ENCODE data around the gene GIMAP6.

DNA sequence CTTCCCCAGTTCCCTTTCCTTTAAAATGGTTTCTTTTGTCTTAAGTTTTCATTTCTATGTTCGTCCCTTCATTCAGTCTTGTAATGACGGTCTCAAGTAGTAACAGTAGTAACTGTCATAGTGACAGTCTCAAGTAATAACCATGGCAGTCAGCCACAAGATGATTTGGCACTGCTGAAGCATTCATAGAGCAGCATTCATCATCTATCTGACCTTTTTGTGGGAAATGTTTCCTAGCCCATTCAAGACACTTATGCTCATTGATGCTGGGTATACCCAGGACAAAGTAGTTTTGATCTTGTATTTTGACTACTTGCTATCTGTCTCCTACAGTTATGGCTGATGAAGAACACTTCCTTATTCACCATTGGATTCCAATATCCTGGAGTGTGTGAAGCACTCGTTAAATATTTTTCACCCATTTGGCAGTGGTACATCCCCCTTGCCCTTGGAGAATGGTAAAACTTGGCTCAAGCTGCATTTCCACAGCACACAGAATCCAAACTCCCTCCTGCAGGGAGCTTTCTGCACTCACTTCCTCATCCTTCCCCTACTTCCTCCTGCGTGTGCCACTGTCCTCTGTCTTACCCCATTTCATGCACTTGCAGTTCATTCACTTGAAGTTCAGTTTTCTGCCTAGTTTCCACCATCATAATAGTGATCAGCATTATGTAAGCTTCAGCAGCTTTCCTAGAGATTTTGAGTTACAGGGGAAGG lies 46.0 kb downstream of the GIMAP6 start:
- TF ChIP-seq, protein P1, sequence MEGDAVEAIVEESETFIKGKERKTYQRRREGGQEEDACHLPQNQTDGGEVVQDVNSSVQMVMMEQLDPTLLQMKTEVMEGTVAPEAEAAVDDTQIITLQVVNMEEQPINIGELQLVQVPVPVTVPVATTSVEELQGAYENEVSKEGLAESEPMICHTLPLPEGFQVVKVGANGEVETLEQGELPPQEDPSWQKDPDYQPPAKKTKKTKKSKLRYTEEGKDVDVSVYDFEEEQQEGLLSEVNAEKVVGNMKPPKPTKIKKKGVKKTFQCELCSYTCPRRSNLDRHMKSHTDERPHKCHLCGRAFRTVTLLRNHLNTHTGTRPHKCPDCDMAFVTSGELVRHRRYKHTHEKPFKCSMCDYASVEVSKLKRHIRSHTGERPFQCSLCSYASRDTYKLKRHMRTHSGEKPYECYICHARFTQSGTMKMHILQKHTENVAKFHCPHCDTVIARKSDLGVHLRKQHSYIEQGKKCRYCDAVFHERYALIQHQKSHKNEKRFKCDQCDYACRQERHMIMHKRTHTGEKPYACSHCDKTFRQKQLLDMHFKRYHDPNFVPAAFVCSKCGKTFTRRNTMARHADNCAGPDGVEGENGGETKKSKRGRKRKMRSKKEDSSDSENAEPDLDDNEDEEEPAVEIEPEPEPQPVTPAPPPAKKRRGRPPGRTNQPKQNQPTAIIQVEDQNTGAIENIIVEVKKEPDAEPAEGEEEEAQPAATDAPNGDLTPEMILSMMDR (IDR thresholded peaks at IDR 0.05; ENCODE audit: low read length), result no peak
- TF ChIP-seq EZH2 (optimal IDR thresholded peaks at IDR 0.05; ENCODE audit: low read depth, low read length), result no peak
- TF ChIP-seq EZH2phosphoT487 (IDR thresholded peaks at IDR 0.05; ENCODE audit: low read length), result no peak

Measured in MM.1S (cell line).